Fibroblast of lung (primary cell): Measurements from ENCODE around the gene PID1. TPM values are rescaled to one million over a fixed set of nuclear protein-coding genes. Genes with fewer than 3 reads are reported as not detected.

Source experiments
- DNase-seq, 2 donors: peaks; one replicate each; pipeline versions ENCODE4 v3.0.0 to v3.0.0-alpha.2; 2010; ENCODE audit warnings: low read depth in 2 of 2
- H2AFZ ChIP-seq: 2 replicates; pipeline ENCODE4 v1.5.1; 2012; ENCODE audit warnings: low read length, control low read depth, inconsistent platforms
- H3K27ac ChIP-seq: 2 replicates; pipeline ENCODE4 v1.5.1; 2011; ENCODE audit warnings: low read length, control low read depth; ENCODE audit not compliant: insufficient read depth
- H3K27me3 ChIP-seq: 2 replicates; pipeline ENCODE4 v1.5.1; 2011; ENCODE audit warnings: mild to moderate bottlenecking, low read length; ENCODE audit not compliant: control insufficient read depth, insufficient read depth
- H3K36me3 ChIP-seq: 2 replicates; pipeline ENCODE4 v1.5.1; 2011; ENCODE audit warnings: low read length; ENCODE audit not compliant: control insufficient read depth, insufficient read depth
- H3K4me1 ChIP-seq: 2 replicates; pipeline ENCODE4 v1.5.1; 2011; ENCODE audit warnings: low read length; ENCODE audit not compliant: control insufficient read depth, insufficient read depth; ENCODE audit errors: extremely low read depth
- H3K4me2 ChIP-seq: 2 replicates; pipeline ENCODE4 v1.5.1; 2011; ENCODE audit warnings: low read length, control low read depth; ENCODE audit not compliant: insufficient read depth; ENCODE audit errors: extremely low read depth
- H3K4me3 ChIP-seq, 4 experiments: fragments of 200-600 bp in 1 of 4; sonication (generic) in 1 of 4; replicated peaks in 1 of 4; 2 replicates each; pipeline ENCODE4 v1.5.1; 2011 to 2016; ENCODE audit warnings: low read length in 4 of 4, low read depth in 3 of 4, mild to moderate bottlenecking in 3 of 4, control low read depth in 2 of 4, inconsistent platforms in 1 of 4, mixed read lengths in 1 of 4; ENCODE audit not compliant: insufficient read depth in 1 of 4; ENCODE audit errors: control extremely low read depth in 1 of 4
- H3K79me2 ChIP-seq: 2 replicates; pipeline ENCODE4 v1.5.1; 2012; ENCODE audit warnings: mild to moderate bottlenecking, low read length, inconsistent platforms; ENCODE audit not compliant: control insufficient read depth, insufficient read depth
- H3K9ac ChIP-seq: 2 replicates; pipeline ENCODE4 v1.5.1; 2011; ENCODE audit warnings: mild to moderate bottlenecking, low read length, control low read depth; ENCODE audit not compliant: insufficient read depth
- H3K9me3 ChIP-seq: 2 replicates; pipeline ENCODE4 v1.5.1; 2012; ENCODE audit warnings: low read depth, low read length; ENCODE audit not compliant: control insufficient read depth, insufficient read depth
- H4K20me1 ChIP-seq: 2 replicates; pipeline ENCODE4 v1.5.1; 2011; ENCODE audit warnings: low read length; ENCODE audit not compliant: control insufficient read depth, insufficient read depth; ENCODE audit errors: extremely low read depth
- CTCF ChIP-seq, 2 donors: IDR thresholded peaks in 1 of 2; conservative IDR thresholded peaks in 1 of 2; 1 replicate in 1 of 2; 2 replicates in 1 of 2; pipeline ENCODE4 v1.5.1; 2011 to 2012; ENCODE audit warnings: low read length in 2 of 2, control low read depth in 1 of 2, inconsistent platforms in 1 of 2, low read depth in 1 of 2, mild to moderate bottlenecking in 1 of 2
- EZH2 ChIP-seq: IDR thresholded peaks from 2 replicates; pipeline ENCODE4 v1.5.1; 2012; ENCODE audit warnings: low read length, control low read depth, mild to moderate bottlenecking; ENCODE audit errors: missing control alignments
- polyA plus RNA-seq, 2 donors: library from polyadenylated mRNA; depleted of rRNA in 1 of 2; stranded (reverse) in 1 of 2; unstranded in 1 of 2; fragments of >200 nt; gene quantifications; 2 replicates each; pipeline ENCODE4 v1.2.1, GENCODE V29; 2011 to 2012; ENCODE audit warnings: missing spikeins in 1 of 2
- total RNA-seq: library from RNA; depleted of rRNA; stranded (reverse); fragments of >200 nt; gene quantifications from 2 replicates; pipeline ENCODE4 v1.2.1, GENCODE V29; 2014

The PID1 gene
- total and polyA plus RNA-seq, 2 donors (not counting 1 experiment from before 2014, with no cell fraction given), result 15.7 to 29.6 TPM

- Histone ChIP-seq H3K9me3 (no peaks in the 10 kb centered on the region), H3K9ac (no peak overlapping the region), H3K4me3 (no peak overlapping the region), H3K79me2 (no peaks in the 10 kb centered on the region), H3K36me3 (no peaks in the 10 kb centered on the region), H3K4me1 (no peaks in the 10 kb centered on the region), H3K27ac (no peak overlapping the region), H3K27me3 (no peaks in the 10 kb centered on the region), H2AFZ (no peak overlapping the region), H4K20me1 (no peaks in the 10 kb centered on the region), H3K4me2 (no peak overlapping the region)
- peak in 1 of 2 donors; percentile 58 for DNase-seq
- TF ChIP-seq EZH2 (no peak), CTCF (conservative IDR thresholded peaks at IDR 0.05 in 1 of 2, IDR thresholded peaks at IDR 0.05 in 1 of 2; ENCODE audit: low read depth in 1 of 2, low read length in 2 of 2) (no peak)
These were observed 221.0 kb downstream of the PID1 start for GRCh38 chr2:229050133-229050532.

GRCh38 chr2:229048134-229048533 is 223.0 kb downstream of the PID1 start:
- Histone ChIP-seq H3K4me1 (no peaks in the 10 kb centered on the region), H3K27me3 (no peaks in the 10 kb centered on the region), H3K9me3 (no peaks in the 10 kb centered on the region), H3K4me3 (no peak overlapping the region), H3K9ac (no peak overlapping the region), H2AFZ (no peak overlapping the region), H3K4me2 (no peak overlapping the region), H3K27ac (no peak overlapping the region), H3K36me3 (no peaks in the 10 kb centered on the region), H3K79me2 (no peaks in the 10 kb centered on the region), H4K20me1 (no peaks in the 10 kb centered on the region)
- TF ChIP-seq CTCF (conservative IDR thresholded peaks at IDR 0.05 in 1 of 2, IDR thresholded peaks at IDR 0.05 in 1 of 2; ENCODE audit: low read depth in 1 of 2, low read length in 2 of 2) (no peak), EZH2 (no peak)
- no peak for DNase-seq

- Histone ChIP-seq H3K4me1 (no peaks in the 10 kb centered on the region), H3K9me3 (no peaks in the 10 kb centered on the region), H3K4me2 (no peak overlapping the region), H3K9ac (no peak overlapping the region), H3K36me3 (no peaks in the 10 kb centered on the region), H3K79me2 (no peaks in the 10 kb centered on the region), H4K20me1 (no peaks in the 10 kb centered on the region), H3K4me3 (no peak overlapping the region), H2AFZ (no peak overlapping the region), H3K27ac (no peak overlapping the region), H3K27me3 (no peaks in the 10 kb centered on the region)
- TF ChIP-seq EZH2 (no peak), CTCF (conservative IDR thresholded peaks at IDR 0.05 in 1 of 2, IDR thresholded peaks at IDR 0.05 in 1 of 2; ENCODE audit: low read depth in 1 of 2, low read length in 2 of 2) (no peak)
- DNase-seq, result no peak
These were observed 225.4 kb downstream of the PID1 start for GRCh38 chr2:229045671-229046070.
